ENCODE measurements around the gene TBC1D10A.

GRCh38 chr22:30290342-30291057 lies 36.2 kb downstream of the TBC1D10A start:
- TF ChIP-seq CTCF (IDR thresholded peaks at IDR 0.05; ENCODE audit: insufficient read depth, low read depth, low read length) (no peak), EZH2 (IDR thresholded peaks at IDR 0.05; ENCODE audit: insufficient read depth, low read length) (no peak)

Measured in astrocyte (in vitro differentiated cells and primary cell).